PC-9 (cell line): ENCODE results near the gene EMILIN3. TPM values are rescaled to one million over a fixed set of nuclear protein-coding genes. Genes with fewer than 3 reads are reported as not detected.

Experiments
- BruUV-seq: library from RNA; stranded (reverse); fragments of 400-500 nt; replicated peaks from 2 replicates; lab custom pipeline; 2021; lab: Mats Ljungman, UMichigan
- CTCF ChIA-PET: fragments of 300-600 bp; sonication (Branson Sonifier 250); formaldehyde crosslinking; loops from one replicate; lab custom pipeline; 2022; ENCODE audit warnings: antibody characterized with exemption; lab: Charles Lee
- POLR2A ChIA-PET: fragments of 300-600 bp; sonication (Branson Sonifier 250); formaldehyde crosslinking; loops from one replicate; lab custom pipeline; 2022; ENCODE audit warnings: antibody characterized with exemption; ENCODE audit not compliant: unreplicated experiment; lab: Charles Lee
- DNase-seq, 2 experiments: peaks; one replicate each; pipeline versions ENCODE4 v3.0.0 to v3.0.0-alpha.2; 2015 to 2022; ENCODE audit warnings: mixed read lengths in 1 of 2
- H2AFZ ChIP-seq: fragments of 200-600 bp; sonication (generic); 2 replicates; pipeline ENCODE4 v1.8.1; 2017; ENCODE audit warnings: antibody characterized with exemption
- H3F3A ChIP-seq: fragments of 200-600 bp; sonication (generic); 2 replicates; pipeline ENCODE4 v1.8.1; 2017; ENCODE audit warnings: antibody characterized with exemption, mild to moderate bottlenecking, low read depth; ENCODE audit not compliant: insufficient read depth
- H3K27ac ChIP-seq: fragments of 200-600 bp; sonication (generic); 2 replicates; pipeline ENCODE4 v1.6.1; 2016; ENCODE audit warnings: mixed run types
- H3K27me3 ChIP-seq: fragments of 200-600 bp; sonication (generic); 2 replicates; pipeline ENCODE4 v1.6.1; 2016; ENCODE audit warnings: low read depth, mixed run types; ENCODE audit not compliant: insufficient read depth
- H3K36me3 ChIP-seq: fragments of 200-600 bp; sonication (generic); 2 replicates; pipeline ENCODE4 v1.6.1; 2016; ENCODE audit warnings: low read depth, mixed run types
- H3K4me1 ChIP-seq: fragments of 200-600 bp; sonication (generic); replicated peaks from 2 replicates; pipeline ENCODE4 v1.6.1; 2016; ENCODE audit warnings: mixed run types; ENCODE audit not compliant: insufficient read depth
- H3K4me2 ChIP-seq: fragments of 200-600 bp; sonication (generic); 2 replicates; pipeline ENCODE4 v1.6.1; 2017; ENCODE audit warnings: mixed run types
- H3K4me3 ChIP-seq: fragments of 200-600 bp; sonication (generic); 2 replicates; pipeline ENCODE4 v1.6.1; 2016; ENCODE audit warnings: mixed run types
- H3K79me2 ChIP-seq: fragments of 200-600 bp; sonication (generic); 2 replicates; pipeline ENCODE4 v1.6.1; 2017; ENCODE audit warnings: low read depth, mixed run types
- H3K9me2 ChIP-seq: fragments of 200-600 bp; sonication (generic); 2 replicates; pipeline ENCODE4 v1.8.1; 2017; ENCODE audit warnings: mild to moderate bottlenecking; ENCODE audit not compliant: insufficient read depth
- H3K9me3 ChIP-seq: fragments of 200-600 bp; sonication (generic); 2 replicates; pipeline ENCODE4 v1.8.1; 2016; ENCODE audit warnings: low read depth; ENCODE audit not compliant: insufficient read depth
- H4K20me1 ChIP-seq: fragments of 200-600 bp; sonication (generic); 2 replicates; pipeline ENCODE4 v1.8.1; 2017; ENCODE audit not compliant: insufficient read depth
- EZH2 ChIP-seq: fragments of 200-600 bp; sonication (generic); IDR thresholded peaks from 2 replicates; pipeline ENCODE4 v1.8.0; 2017; ENCODE audit warnings: antibody characterized with exemption, low read depth
- intact Hi-C: fragments of 100-400 bp; cut with micrococcal nuclease; formaldehyde crosslinking; loops from one replicate; pipeline ENCODE4 v1.10.0; 2022; ENCODE audit not compliant: unreplicated experiment
- total RNA-seq: library from RNA; stranded (reverse); gene quantifications from 2 replicates; pipeline ENCODE4 v1.2.3, GENCODE V29; 2021
- TF ChIP-seq, protein P1 (sequence below): fragments of 200-600 bp; sonication (generic); conservative IDR thresholded peaks from 2 replicates; pipeline ENCODE4 v1.6.1; 2017; ENCODE audit warnings: mixed run types, antibody characterized with exemption, mild to moderate bottlenecking, moderate library complexity

Gene EMILIN3
- total RNA-seq, 1 experiment from 2014 or later = not detected

DNA sequence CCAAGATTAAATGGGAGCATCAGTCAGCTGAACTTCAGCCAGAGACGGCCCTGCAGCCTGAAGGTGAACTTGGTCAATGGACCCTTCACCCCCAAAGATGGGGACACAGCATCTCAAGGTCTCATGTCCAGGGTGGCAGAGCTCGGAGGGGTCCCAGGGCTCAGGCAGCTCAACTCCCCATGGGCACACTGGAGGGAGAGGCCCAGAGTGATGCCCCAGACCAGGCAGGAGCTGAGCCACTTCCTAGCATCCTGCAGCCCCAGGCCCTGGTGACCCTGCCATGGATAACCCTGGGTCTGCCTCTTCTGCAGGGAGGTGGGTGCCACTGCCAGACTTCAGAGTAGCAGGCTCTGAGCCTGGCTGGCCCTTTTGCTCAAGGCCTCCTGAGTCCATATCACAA lies 27.5 kb upstream of the EMILIN3 start:
- H3K4me3 ChIP-seq = no peak overlapping the region
- no peaks in the 10 kb centered on the region for H3K79me2 ChIP-seq
- no peak overlapping the region for H3K27ac ChIP-seq
- no peaks in the 10 kb centered on the region; the same call in 1 of the 2 replicates for H3K9me3 ChIP-seq
- no peak overlapping the region for H3K4me2 ChIP-seq
- no peak for DNase-seq
- ChIA-PET POLR2A (no interaction called here), CTCF (no interaction called here)
- H3K4me1 ChIP-seq = peaks cover 24% of the 10 kb centered on the region
- BruUV-seq = no TSS peak
- H3F3A ChIP-seq = peaks cover 26% of the 10 kb centered on the region
- H3K27me3 ChIP-seq = no peaks in the 10 kb centered on the region
- no peaks in the 10 kb centered on the region for H3K9me2 ChIP-seq
- intact Hi-C loops = no loop called here
- H3K36me3 ChIP-seq = no peaks in the 10 kb centered on the region
- H4K20me1 ChIP-seq = no peaks in the 10 kb centered on the region
- no peak overlapping the region for H2AFZ ChIP-seq
- TF ChIP-seq EZH2 = no peak
- TF ChIP-seq, protein P1, sequence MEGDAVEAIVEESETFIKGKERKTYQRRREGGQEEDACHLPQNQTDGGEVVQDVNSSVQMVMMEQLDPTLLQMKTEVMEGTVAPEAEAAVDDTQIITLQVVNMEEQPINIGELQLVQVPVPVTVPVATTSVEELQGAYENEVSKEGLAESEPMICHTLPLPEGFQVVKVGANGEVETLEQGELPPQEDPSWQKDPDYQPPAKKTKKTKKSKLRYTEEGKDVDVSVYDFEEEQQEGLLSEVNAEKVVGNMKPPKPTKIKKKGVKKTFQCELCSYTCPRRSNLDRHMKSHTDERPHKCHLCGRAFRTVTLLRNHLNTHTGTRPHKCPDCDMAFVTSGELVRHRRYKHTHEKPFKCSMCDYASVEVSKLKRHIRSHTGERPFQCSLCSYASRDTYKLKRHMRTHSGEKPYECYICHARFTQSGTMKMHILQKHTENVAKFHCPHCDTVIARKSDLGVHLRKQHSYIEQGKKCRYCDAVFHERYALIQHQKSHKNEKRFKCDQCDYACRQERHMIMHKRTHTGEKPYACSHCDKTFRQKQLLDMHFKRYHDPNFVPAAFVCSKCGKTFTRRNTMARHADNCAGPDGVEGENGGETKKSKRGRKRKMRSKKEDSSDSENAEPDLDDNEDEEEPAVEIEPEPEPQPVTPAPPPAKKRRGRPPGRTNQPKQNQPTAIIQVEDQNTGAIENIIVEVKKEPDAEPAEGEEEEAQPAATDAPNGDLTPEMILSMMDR = no peak

- intact Hi-C loops = no loop called here
- Histone ChIP-seq H3K36me3 (no peaks in the 10 kb centered on the region), H3K9me3 (no peaks in the 10 kb centered on the region; the same call in 1 of the 2 replicates), H3K4me1 (peaks cover 24% of the 10 kb centered on the region), H3K79me2 (no peaks in the 10 kb centered on the region), H3K27me3 (no peaks in the 10 kb centered on the region), H3K4me3 (no peak overlapping the region), H3K4me2 (no peak overlapping the region), H3K9me2 (no peaks in the 10 kb centered on the region), H4K20me1 (no peaks in the 10 kb centered on the region), H3F3A (peaks cover 26% of the 10 kb centered on the region), H2AFZ (no peak overlapping the region), H3K27ac (no peak overlapping the region)
- ChIA-PET CTCF (no interaction called here), POLR2A (no interaction called here)
- no peak for DNase-seq
- TF ChIP-seq, protein P1 = no peak
- TF ChIP-seq EZH2 = no peak
- BruUV-seq = no TSS peak
Measured at GRCh38 chr20:41393705-41394066, 27.1 kb upstream of the EMILIN3 start.

DNA sequence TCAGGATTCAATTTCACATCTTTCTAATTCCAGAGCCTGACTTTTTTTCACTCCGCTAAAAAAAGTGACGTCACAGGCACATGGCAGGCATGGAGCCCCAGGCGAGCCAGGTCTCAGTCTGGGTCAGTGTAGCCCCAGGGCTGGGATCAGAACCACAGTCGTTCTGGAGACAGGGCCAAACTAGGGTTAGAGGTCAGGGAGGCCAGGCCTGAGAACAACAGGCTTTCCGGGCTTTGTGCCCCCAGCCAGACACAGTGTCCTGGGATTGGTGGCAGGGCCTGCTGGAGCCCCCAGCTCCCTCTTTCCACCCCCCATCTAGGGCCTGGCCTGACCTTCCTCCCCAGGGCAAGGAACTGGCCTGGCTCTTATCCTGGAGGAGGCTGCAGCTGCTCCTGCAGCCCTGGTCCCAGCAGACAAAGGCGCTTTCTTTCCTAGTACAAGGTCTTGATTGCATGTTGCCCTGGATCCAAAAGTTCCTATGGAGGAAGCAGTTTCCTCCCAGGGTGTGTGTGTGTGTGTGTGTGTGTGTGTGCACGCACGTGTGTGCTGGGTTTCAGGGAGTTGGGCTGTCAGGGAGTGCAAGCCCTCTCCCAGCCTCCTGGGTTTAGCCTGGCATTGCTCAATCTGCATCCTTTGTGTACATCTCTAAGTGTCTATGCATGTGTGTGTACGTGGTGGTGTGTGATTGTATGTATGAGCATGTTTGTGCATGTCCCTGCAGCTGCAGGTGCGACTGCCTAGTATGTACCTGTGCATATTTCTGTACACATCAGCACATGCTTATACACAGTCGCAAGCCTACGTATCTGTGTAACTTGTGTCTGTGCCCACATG lies 26.5 kb upstream of the EMILIN3 start:
- no TSS peak for BruUV-seq
- no peaks in the 10 kb centered on the region for H3K79me2 ChIP-seq
- H3F3A ChIP-seq = peaks cover 26% of the 10 kb centered on the region
- no peak overlapping the region for H3K4me2 ChIP-seq
- no peak overlapping the region for H3K27ac ChIP-seq
- H3K4me3 ChIP-seq = no peak overlapping the region
- H2AFZ ChIP-seq = no peak overlapping the region
- intact Hi-C loops = no loop called here
- peak; percentile 51 to 53 for DNase-seq
- no peaks in the 10 kb centered on the region for H3K9me2 ChIP-seq
- no peaks in the 10 kb centered on the region for H3K27me3 ChIP-seq
- peaks cover 24% of the 10 kb centered on the region for H3K4me1 ChIP-seq
- ChIA-PET CTCF (no interaction called here), POLR2A (no interaction called here)
- no peaks in the 10 kb centered on the region for H4K20me1 ChIP-seq
- no peaks in the 10 kb centered on the region for H3K36me3 ChIP-seq
- TF ChIP-seq, protein P1 = no peak
- TF ChIP-seq EZH2 = no peak
- no peaks in the 10 kb centered on the region; the same call in 1 of the 2 replicates for H3K9me3 ChIP-seq
